ENCODE data around the gene SNHG17. TPM values are rescaled to one million over a fixed set of nuclear protein-coding genes. Genes with fewer than 3 reads are reported as not detected.

Gene SNHG17
- total RNA-seq, 2 experiments from 2014 or later, result 154 to 159 TPM

DNA sequence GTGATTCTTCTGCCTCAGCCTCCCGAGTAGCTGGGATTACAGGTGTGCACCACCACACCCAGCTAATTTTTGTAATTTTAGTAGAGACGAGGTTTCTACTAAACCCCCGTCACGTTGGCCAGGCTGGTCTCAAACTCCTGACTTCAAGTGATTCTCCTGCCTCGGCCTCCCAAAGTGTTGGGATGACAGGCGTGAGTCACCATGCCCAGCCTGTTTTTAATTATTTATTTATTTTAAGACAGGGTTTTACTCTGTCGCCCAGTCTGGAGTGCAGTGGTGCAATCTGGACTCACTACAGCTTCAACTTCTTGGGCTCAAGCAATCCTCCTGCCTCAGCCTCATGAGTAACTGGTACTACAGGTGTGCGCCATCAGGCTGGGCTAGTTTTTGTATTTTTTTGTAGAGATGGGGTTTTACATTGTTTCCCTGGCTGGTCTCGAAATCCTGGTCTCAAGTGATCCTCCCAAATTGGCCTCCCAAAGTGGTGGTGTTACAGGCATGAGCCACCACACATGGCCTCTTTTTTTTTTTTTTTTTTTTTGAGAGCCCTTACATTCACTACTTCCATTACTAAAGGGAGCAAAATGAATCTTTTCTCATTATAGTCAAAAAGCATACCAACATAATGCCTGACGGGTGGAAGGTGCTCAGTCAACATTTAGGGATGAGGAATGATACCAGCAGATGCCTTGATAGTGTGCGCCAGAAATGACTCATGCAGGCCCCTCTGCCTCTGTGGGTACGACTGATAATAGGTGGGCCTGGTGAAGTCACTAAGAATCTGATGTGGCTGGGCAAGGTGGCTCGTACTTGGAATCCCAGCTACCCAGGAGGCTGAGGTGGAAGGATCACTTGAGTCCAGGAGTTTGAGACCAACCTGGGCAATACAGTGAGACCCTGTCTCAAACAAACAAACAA, 19.7 kb upstream of the SNHG17 start:
- ATAC-seq (no peak), DNase-seq (no peak)
- Mint-ChIP-seq H3K27ac (no peak overlapping the region), H3K27me3 (no peaks in the 10 kb centered on the region), H3K9me3 (no peaks in the 10 kb centered on the region), H3K4me1 (ENCODE audit: low read depth) (peaks cover 12% of the 10 kb centered on the region), H3K36me3 (ENCODE audit: low read depth) (peaks cover 9% of the 10 kb centered on the region), H3K4me3 (no peak overlapping the region)
- ChIA-PET CTCF (interaction anchor here (1.2 to 3.1 kb wide), 3 partner anchors 18 to 20 kb away, joined by 3 to 10 read pairs (median 9); partner anchors contain the start of genes RALGAPB and SNHG17), POLR2A (interaction anchor here (0.7 to 2.7 kb wide), 2 partner anchors 20 kb away, joined by 3 to 15 read pairs; partner anchors contain the start of gene SNHG17)
- intact Hi-C loops (cut with micrococcal nuclease), result no loop called here
- TF ChIP-seq, protein P1, sequence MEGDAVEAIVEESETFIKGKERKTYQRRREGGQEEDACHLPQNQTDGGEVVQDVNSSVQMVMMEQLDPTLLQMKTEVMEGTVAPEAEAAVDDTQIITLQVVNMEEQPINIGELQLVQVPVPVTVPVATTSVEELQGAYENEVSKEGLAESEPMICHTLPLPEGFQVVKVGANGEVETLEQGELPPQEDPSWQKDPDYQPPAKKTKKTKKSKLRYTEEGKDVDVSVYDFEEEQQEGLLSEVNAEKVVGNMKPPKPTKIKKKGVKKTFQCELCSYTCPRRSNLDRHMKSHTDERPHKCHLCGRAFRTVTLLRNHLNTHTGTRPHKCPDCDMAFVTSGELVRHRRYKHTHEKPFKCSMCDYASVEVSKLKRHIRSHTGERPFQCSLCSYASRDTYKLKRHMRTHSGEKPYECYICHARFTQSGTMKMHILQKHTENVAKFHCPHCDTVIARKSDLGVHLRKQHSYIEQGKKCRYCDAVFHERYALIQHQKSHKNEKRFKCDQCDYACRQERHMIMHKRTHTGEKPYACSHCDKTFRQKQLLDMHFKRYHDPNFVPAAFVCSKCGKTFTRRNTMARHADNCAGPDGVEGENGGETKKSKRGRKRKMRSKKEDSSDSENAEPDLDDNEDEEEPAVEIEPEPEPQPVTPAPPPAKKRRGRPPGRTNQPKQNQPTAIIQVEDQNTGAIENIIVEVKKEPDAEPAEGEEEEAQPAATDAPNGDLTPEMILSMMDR (IDR thresholded peaks at IDR 0.05), result no peak

DNA sequence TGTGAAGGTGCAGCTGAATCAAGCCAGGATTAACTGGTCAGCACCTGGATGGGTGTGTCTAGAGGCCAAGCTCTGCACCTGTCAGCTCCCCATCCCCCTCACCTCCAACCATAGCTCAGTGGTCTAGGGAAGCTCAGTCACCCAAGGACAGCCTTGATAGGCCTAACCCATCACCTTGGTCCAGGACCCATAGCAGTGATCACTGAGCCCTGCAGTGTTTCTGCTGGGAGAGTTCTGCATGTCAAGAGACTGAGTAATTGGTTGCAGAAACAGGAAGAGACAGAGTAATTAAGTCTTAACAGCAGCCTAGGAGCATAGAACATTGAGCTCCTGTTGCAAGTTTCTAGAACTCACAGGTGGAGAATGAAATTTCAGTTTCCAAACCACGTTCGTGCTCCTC, 18.8 kb upstream of the SNHG17 start:
- Mint-ChIP-seq H3K4me1 (ENCODE audit: low read depth) (peaks cover 21% of the 10 kb centered on the region), H3K27ac (no peak overlapping the region), H3K36me3 (ENCODE audit: low read depth) (peaks cover 15% of the 10 kb centered on the region), H3K27me3 (no peaks in the 10 kb centered on the region), H3K9me3 (no peaks in the 10 kb centered on the region), H3K4me3 (no peak overlapping the region)
- intact Hi-C loops (cut with micrococcal nuclease), result no loop called here
- TF ChIP-seq, protein P1 (IDR thresholded peaks at IDR 0.05), result no peak
- CTCF ChIA-PET, result interaction anchor here (1.2 to 3.1 kb wide), 2 partner anchors 19 kb away, joined by 9 to 10 read pairs; partner anchors contain the start of genes RALGAPB and SNHG17
- no peak for ATAC-seq
- no peak for DNase-seq
- POLR2A ChIA-PET, result interaction anchor here (2.7 kb wide), 1 partner anchor 19 kb away, joined by 15 read pairs; the partner anchor contains the start of gene SNHG17

DNA sequence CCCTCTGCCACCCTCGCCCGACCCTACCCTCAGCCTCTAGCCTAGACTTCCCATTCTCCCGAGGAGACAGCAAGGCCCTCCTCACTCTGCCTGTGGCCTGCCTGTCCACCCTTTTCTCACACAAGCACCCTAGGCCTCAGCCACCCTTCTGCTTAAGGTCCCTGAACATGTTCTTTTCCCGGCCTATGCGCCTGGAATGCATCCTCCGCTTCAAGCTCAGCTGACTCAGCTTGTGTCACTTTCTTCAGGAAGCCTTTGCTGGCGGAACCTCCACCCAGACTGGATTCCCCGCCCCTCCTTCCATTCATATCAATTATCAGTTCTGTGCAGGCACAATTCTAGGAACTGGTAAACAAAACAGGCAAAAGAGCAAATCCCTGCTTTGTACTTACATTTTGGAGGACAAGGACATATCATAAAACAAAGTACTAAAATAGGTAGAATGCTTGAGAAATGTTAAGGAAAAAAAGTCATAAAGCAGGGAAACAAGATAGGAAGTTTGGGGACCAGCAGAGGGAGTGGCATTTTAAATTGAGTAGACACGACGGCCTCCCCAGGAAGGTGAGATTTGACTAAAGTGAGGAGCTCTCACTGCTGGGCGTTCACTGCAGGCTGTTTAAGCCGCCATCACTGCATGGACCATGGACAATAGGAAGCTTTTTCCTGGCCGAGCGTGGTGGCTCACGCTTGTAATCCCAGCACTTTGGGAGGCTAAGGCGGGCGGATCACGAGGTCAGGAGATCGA, 17.9 kb upstream of the SNHG17 start:
- POLR2A ChIA-PET, result interaction anchor here (2.7 kb wide), 1 partner anchor 18 kb away, joined by 15 read pairs; the partner anchor contains the start of gene SNHG17
- H3K4me1 Mint-ChIP-seq (ENCODE audit: low read depth), result peaks cover 27% of the 10 kb centered on the region
- DNase-seq, result no peak
- no peak for ATAC-seq
- no peaks in the 10 kb centered on the region for H3K27me3 Mint-ChIP-seq
- H3K36me3 Mint-ChIP-seq (ENCODE audit: low read depth), result peaks cover 15% of the 10 kb centered on the region
- intact Hi-C loops (cut with micrococcal nuclease), result no loop called here
- TF ChIP-seq, protein P1 (IDR thresholded peaks at IDR 0.05), result no peak
- H3K27ac Mint-ChIP-seq, result no peak overlapping the region
- no peaks in the 10 kb centered on the region for H3K9me3 Mint-ChIP-seq
- CTCF ChIA-PET, result interaction anchor here (1.2 to 3.1 kb wide), 2 partner anchors 18 to 20 kb away, joined by 9 to 10 read pairs; partner anchors contain the start of genes RALGAPB and SNHG17
- no peak overlapping the region for H3K4me3 Mint-ChIP-seq

DNA sequence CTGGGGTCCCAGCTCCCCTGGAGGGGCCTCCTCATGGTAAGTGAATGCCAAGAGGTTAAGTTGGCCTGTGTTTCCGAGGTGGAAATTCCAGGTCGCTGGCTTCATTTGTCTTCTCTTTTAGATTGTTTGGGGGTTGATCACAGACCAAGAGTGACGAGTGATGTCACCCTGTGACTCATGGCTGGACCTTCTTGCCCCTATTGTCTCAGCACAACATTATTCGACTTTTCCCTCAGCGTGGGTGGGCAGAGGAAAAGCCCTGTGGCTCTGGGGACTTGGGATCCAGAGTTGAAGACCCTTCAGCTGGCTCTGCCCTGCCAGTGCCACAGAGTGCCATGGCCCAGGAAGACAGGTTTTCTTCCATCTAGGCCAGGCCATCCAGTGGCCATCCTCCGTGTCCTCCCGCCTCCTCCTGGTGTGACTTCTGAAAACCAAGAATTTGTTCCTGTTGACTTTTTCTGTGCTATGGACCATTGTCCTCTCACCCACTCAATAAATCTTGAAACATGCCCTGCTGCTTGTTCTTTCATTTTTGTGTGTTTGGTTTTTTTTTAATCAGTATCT, 15.4 kb upstream of the SNHG17 start:
- ChIA-PET POLR2A (no interaction called here), CTCF (no interaction called here)
- Mint-ChIP-seq H3K27me3 (no peaks in the 10 kb centered on the region), H3K27ac (peak overlapping the region; percentile 9), H3K9me3 (no peaks in the 10 kb centered on the region), H3K4me3 (no peak overlapping the region), H3K4me1 (ENCODE audit: low read depth) (peaks cover 41% of the 10 kb centered on the region), H3K36me3 (ENCODE audit: low read depth) (peaks cover 18% of the 10 kb centered on the region)
- peak; percentile 49 for DNase-seq
- TF ChIP-seq, protein P1 (IDR thresholded peaks at IDR 0.05), result no peak
- no peak for ATAC-seq
- intact Hi-C loops (cut with micrococcal nuclease), result no loop called here
